C4-2B (cell line): ENCODE results near the gene EXOC3L1.

Source experiments
- H3K27ac ChIP-seq: fragments of 450-650 bp; 2 replicates; pipeline ENCODE4 v1.5.1; 2017
- ZFX ChIP-seq: fragments of 450-650 bp; IDR thresholded peaks from 2 replicates; pipeline ENCODE4 v1.6.1; 2017
- TF ChIP-seq, protein P1 (sequence below): fragments of 450-650 bp; conservative IDR thresholded peaks from 2 replicates; pipeline ENCODE4 v1.5.1; 2017; ENCODE audit warnings: mild to moderate bottlenecking

Gene EXOC3L1

GRCh38 chr16:67151431-67152097, 38.4 kb downstream of the EXOC3L1 start:
- no peak overlapping the region for H3K27ac ChIP-seq

GRCh38 chr16:67150833-67151396, 39.0 kb downstream of the EXOC3L1 start, which contains the start of gene B3GNT9:
TSS of gene B3GNT9 (minus strand) at chr16:67150998. CDS start at chr16:67150485, 513 bp downstream.
- no peak within 1 kb of the TSS for H3K27ac ChIP-seq

More at GRCh38 chr16:67151431-67152097, 38.4 kb downstream of the EXOC3L1 start:
- TF ChIP-seq, protein P1, sequence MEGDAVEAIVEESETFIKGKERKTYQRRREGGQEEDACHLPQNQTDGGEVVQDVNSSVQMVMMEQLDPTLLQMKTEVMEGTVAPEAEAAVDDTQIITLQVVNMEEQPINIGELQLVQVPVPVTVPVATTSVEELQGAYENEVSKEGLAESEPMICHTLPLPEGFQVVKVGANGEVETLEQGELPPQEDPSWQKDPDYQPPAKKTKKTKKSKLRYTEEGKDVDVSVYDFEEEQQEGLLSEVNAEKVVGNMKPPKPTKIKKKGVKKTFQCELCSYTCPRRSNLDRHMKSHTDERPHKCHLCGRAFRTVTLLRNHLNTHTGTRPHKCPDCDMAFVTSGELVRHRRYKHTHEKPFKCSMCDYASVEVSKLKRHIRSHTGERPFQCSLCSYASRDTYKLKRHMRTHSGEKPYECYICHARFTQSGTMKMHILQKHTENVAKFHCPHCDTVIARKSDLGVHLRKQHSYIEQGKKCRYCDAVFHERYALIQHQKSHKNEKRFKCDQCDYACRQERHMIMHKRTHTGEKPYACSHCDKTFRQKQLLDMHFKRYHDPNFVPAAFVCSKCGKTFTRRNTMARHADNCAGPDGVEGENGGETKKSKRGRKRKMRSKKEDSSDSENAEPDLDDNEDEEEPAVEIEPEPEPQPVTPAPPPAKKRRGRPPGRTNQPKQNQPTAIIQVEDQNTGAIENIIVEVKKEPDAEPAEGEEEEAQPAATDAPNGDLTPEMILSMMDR, result no peak

DNA sequence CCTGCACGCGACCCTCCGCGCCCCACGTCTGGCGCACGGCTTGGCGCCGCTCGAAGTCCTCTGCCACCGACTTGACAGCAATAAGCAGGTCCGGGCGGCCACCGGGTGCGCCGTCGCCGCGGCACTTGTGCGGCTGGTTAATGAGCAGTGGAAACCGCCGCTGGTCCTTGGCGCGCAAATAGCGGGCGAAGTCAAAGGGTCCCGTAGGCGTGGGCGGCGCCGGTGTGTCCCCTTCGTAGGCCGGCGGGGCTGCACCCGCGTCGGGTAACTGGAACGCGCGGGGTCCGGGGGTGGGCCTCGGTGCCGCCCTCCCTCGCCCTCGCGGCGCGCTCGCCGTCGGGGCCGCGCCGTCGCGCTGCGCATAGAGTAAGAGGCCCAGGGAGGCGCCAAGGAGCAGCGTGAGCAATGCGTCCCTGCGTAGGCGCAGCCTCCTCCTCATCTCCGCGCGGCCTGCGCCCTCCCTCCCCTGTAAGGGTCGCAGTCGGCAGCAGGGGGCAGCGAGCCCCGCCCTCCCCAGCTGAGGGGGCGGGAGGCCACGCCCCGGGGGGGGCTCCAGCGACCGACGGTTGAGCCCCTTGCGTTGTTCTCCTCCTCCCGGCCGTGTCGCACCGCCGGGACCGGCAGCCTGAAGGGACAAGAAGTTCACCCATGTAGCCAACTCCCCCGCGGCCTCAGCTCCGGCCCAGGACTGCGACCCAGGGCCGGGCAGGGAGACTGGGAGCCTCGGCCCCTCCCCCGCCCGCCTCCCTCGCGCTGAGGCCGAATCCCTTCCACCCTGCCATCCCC, 39.7 kb downstream of the EXOC3L1 start:
- H3K27ac ChIP-seq, result no peak overlapping the region

More at GRCh38 chr16:67150833-67151396, 39.0 kb downstream of the EXOC3L1 start, which contains the start of gene B3GNT9:
- no peak for TF ChIP-seq ZFX
- TF ChIP-seq, protein P1, result no peak

DNA sequence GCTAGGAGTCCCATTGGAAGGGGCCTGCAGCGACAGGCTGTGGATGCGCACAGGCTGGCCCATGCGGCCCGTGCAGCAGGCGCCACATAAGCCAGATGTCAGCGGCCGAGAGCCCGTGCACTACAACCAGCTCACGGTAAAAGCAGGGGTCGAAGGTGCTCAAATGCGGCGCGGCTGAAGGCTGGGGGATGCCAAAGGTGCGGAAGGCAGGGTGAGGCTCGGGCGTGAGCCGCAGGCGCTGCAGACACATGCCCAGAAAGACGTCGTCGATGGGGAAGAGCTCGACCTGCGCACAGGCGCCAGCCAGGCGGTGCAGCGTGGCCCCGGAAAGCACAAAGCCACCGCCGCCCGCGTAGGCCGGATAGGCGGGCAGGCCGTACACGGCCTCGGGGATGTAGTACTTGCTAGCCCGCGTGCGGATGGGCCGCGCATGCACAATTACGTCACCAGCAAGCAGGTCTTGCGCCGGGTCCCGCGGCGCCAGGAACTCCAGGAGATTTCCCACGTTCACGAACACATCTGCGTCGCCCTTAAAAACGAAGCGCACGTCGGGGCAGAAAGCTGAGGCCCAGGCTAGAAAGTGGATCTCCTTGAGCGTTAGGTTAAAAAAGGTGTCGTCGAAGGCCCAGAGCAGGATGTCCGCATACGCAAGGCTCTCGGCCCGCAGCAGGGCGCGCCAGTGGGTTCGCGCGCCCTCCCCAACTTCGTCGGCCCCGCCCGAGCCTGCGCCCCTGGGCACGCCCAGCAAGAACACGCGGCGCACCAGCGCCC, 40.5 kb downstream of the EXOC3L1 start:
- no peak overlapping the region for H3K27ac ChIP-seq

More for the DNA sequence above, 39.7 kb downstream of the EXOC3L1 start:
- no peak for TF ChIP-seq ZFX
- TF ChIP-seq, protein P1, result no peak; the same call in 1 of the 2 replicates

DNA sequence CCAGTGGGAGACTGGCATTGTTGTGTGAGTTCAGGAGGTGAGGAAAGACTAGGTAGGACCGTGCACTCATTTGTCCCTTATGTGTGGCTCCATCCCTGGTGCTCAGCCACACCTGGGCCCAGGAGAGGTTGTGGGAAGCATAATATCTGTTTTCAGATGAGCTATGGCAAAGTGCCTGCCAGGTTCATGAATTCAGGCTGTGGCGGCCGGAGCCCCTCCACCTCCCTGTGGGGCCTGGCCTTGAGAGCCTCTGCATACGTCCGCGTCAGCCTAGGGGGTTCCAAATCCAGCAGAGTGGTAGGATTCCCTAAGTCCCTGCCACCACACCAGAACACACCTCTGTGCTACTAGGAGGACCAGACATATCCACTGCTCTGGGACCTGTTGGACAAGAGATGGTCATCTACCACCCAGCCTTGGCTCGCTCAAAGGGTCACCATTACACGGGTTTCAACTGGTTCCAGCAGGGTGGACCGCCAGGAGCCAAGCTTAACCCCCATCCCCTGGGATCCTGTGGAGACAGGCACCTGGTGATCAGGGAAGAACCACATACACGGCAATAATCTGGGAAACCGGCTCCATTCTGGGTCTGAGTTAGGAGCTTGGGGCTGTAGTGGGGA, 41.2 kb downstream of the EXOC3L1 start:
- H3K27ac ChIP-seq, result no peak overlapping the region
- TF ChIP-seq, protein P1, result no peak
- TF ChIP-seq ZFX, result no peak

More for the DNA sequence above, 40.5 kb downstream of the EXOC3L1 start:
- TF ChIP-seq, protein P1, result no peak
- no peak for TF ChIP-seq ZFX

DNA sequence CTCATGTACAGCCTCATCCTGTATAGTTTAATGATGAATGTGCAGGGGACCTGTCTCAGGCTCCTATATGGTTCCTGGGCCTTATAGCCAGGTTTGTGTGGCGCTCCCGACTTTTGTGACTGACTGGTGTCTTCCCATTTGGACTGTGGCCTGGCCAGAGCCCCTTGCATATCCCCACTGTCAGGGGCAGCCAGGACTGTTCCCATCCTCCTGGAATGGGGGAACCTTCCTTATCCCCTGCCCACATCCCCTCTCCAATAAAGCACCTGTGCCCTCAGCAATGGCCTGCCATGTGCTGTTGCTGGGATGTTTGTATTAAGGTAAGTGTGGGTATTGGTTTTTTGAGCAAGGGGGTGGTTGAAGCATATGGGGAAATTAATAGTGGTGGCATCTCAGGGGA, 41.7 kb downstream of the EXOC3L1 start:
- TF ChIP-seq, protein P1, result no peak
- no peak for TF ChIP-seq ZFX

More for the DNA sequence above, 41.7 kb downstream of the EXOC3L1 start:
- no peak overlapping the region for H3K27ac ChIP-seq
